ENCODE data around the gene SMAD7.

- no peak for TF ChIP-seq CHD2 (IDR thresholded peaks at IDR 0.05; ENCODE audit: low read length, partially characterized antibody)
- no peak for TF ChIP-seq USF2 (IDR thresholded peaks at IDR 0.05)
- TF ChIP-seq MYC (IDR thresholded peaks at IDR 0.05; ENCODE audit: borderline replicate concordance, low read length) = no peak
- TF ChIP-seq POLR2A (IDR thresholded peaks at IDR 0.05; ENCODE audit: low read length) = no peak
- no peak for TF ChIP-seq CTCF (IDR thresholded peaks at IDR 0.05)
- TF ChIP-seq JUNB (IDR thresholded peaks at IDR 0.05) = no peak
- TF ChIP-seq MAX (IDR thresholded peaks at IDR 0.05) = no peak
- TF ChIP-seq JUN (IDR thresholded peaks at IDR 0.05) = no peak
Observed at GRCh38 chr18:48944634-48945033, 6.1 kb downstream of the SMAD7 start.

Data from A549 (cell line).